ENCODE data around the gene MBP. TPM values are rescaled to one million over a fixed set of nuclear protein-coding genes. Genes with fewer than 3 reads are reported as not detected.

The MBP gene
- total and polyA plus RNA-seq, 10 of the 15 experiments (the other 5 are each of a cell fraction or from before 2014, with no cell fraction given), result 12.2 to 67.8 (median 42.1) TPM

- peaks cover 11 to 18% of the 10 kb centered on the region in 2 experiments for H3K36me3 ChIP-seq (ENCODE audit: control insufficient read depth in 2 of 2, insufficient read depth in 2 of 2, low read length in 1 of 2)
- POLR2A ChIA-PET, result no interaction called here
These were observed 178.9 kb downstream of the MBP start for GRCh38 chr18:76953583-76954233.

More at GRCh38 chr18:76953583-76954233, 178.9 kb downstream of the MBP start:
- ATAC-seq (no peak), FAIRE-seq (no peak), DNase-seq (ENCODE audit: low read depth, low spot score) (no peak)
- TF ChIP-seq ZSCAN29 (IDR thresholded peaks at IDR 0.05), result no peak
- TF ChIP-seq TCF7 (IDR thresholded peaks at IDR 0.05; ENCODE audit: borderline replicate concordance), result no peak
- TF ChIP-seq RAD51 (IDR thresholded peaks at IDR 0.05), result no peak
- no peak for TF ChIP-seq BHLHE40 (IDR thresholded peaks at IDR 0.05; ENCODE audit: borderline replicate concordance in 1 of 2, low read depth in 2 of 2, low read length in 1 of 2)
- no peak for TF ChIP-seq PAX5 (IDR thresholded peaks at IDR 0.05; ENCODE audit: borderline replicate concordance, low read depth, low read length)
- no peak for TF ChIP-seq RELB (IDR thresholded peaks at IDR 0.05; ENCODE audit: low read depth)
- no peak for TF ChIP-seq WRNIP1 (IDR thresholded peaks at IDR 0.05; ENCODE audit: borderline replicate concordance, low read depth, low read length)
- no peak for TF ChIP-seq SMAD5 (IDR thresholded peaks at IDR 0.05; ENCODE audit: low read depth)
- TF ChIP-seq SMAD1 (IDR thresholded peaks at IDR 0.05; ENCODE audit: low read depth, partially characterized antibody), result no peak
- TF ChIP-seq GATAD2B (conservative IDR thresholded peaks at IDR 0.05; ENCODE audit: low read depth), result no peak
- TF ChIP-seq SIN3A (IDR thresholded peaks at IDR 0.05; ENCODE audit: low read depth, low read length), result no peak
- TF ChIP-seq ZNF687 (IDR thresholded peaks at IDR 0.05), result no peak
- TF ChIP-seq, protein P1, sequence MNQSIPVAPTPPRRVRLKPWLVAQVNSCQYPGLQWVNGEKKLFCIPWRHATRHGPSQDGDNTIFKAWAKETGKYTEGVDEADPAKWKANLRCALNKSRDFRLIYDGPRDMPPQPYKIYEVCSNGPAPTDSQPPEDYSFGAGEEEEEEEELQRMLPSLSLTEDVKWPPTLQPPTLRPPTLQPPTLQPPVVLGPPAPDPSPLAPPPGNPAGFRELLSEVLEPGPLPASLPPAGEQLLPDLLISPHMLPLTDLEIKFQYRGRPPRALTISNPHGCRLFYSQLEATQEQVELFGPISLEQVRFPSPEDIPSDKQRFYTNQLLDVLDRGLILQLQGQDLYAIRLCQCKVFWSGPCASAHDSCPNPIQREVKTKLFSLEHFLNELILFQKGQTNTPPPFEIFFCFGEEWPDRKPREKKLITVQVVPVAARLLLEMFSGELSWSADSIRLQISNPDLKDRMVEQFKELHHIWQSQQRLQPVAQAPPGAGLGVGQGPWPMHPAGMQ (IDR thresholded peaks at IDR 0.05; ENCODE audit: borderline replicate concordance), result no peak
- no peak overlapping the region for H3K27ac ChIP-seq (ENCODE audit: control insufficient read depth, insufficient read depth)
- H4K20me1 ChIP-seq (ENCODE audit: control insufficient read depth, insufficient read depth), result no peaks in the 10 kb centered on the region
- H3K4me3 ChIP-seq, result no peak overlapping the region
- no peaks in the 10 kb centered on the region for H3K79me2 ChIP-seq (ENCODE audit: control insufficient read depth, insufficient read depth, low read length)
- RAD21 ChIA-PET (ENCODE audit: unreplicated experiment), result no interaction called here
- no peak overlapping the region for H3K4me2 ChIP-seq (ENCODE audit: control insufficient read depth, insufficient read depth)
- intact Hi-C loops (cut with micrococcal nuclease; ENCODE audit: unreplicated experiment) (no loop called here), in situ Hi-C loops (cut with MboI) (no loop called here)
- SMC1A ChIA-PET (ENCODE audit: uncharacterized antibody, unreplicated experiment), result interaction anchor here (1.2 to 2.4 kb wide), 3 partner anchors 9 to 29 kb away, joined by 3 to 7 read pairs (median 7); no protein-coding TSS in a partner anchor
- H3K4me1 ChIP-seq (ENCODE audit: control insufficient read depth, insufficient read depth, low read length), result no peaks in the 10 kb centered on the region
- H3K9ac ChIP-seq (ENCODE audit: control insufficient read depth, insufficient read depth, low read length), result no peak overlapping the region
- 91% methylated on average over 12 of the region's 12 CpGs for WGBS (ENCODE audit: insufficient coverage, insufficient replicate concordance, low lambda C conversion rate, missing lambda C conversion rate)
- BruUV-seq (replicated peaks), result no TSS peak
- CTCF ChIA-PET, result interaction anchor here (0.7 to 1.9 kb wide), 4 partner anchors 9 to 151 kb away, joined by 3 to 5 read pairs (median 4); no protein-coding TSS in a partner anchor
- H3K27me3 ChIP-seq (replicated peaks in 1 of 2; ENCODE audit: control insufficient read depth in 2 of 2, insufficient read depth in 2 of 2, low read length in 1 of 2), result no peaks in the 10 kb centered on the region
- H2AFZ ChIP-seq (ENCODE audit: control insufficient read depth, low read depth, low read length), result no peak overlapping the region
- H3K9me3 ChIP-seq (replicated peaks; ENCODE audit: control insufficient read depth, insufficient read depth, low read length), result no peaks in the 10 kb centered on the region

Data from GM12878 (cell line).